HepG2 (cell line): ENCODE measurements around the gene ZDHHC7. TPM values are rescaled to one million over a fixed set of nuclear protein-coding genes. Genes with fewer than 3 reads are reported as not detected.
A peak's percentile ranks its signal among the peaks of the same experiment; 100 is the strongest.

Experiments used
- ATF7 ChIP-seq, 2 experiments: fragments of 450-650 bp in 1 of 2; sonication (generic) in 1 of 2; formaldehyde crosslinking in 1 of 2; IDR thresholded peaks; 2 replicates each; pipeline versions ENCODE4 v1.4.0 to v1.6.1; 2016 to 2020; ENCODE audit warnings: antibody characterized with exemption in 1 of 2, mild to moderate bottlenecking in 1 of 2, missing genetic modification reagents in 1 of 2
- DNMT1 ChIP-seq: sonication (generic); formaldehyde crosslinking; IDR thresholded peaks from 2 replicates; pipeline ENCODE4 v1.5.1; 2020; ENCODE audit warnings: mild to moderate bottlenecking, missing genetic modification reagents
- HINFP ChIP-seq: sonication (generic); formaldehyde crosslinking; IDR thresholded peaks from 2 replicates; pipeline ENCODE4 v1.4.0; 2020; ENCODE audit warnings: low read depth, mild to moderate bottlenecking, missing genetic modification reagents
- HMG20B ChIP-seq: conservative IDR thresholded peaks from 2 replicates; pipeline ENCODE4 v1.6.1; 2016; ENCODE audit warnings: missing genetic modification reagents, missing compliant biosample characterization
- TERF1 ChIP-seq: sonication (generic); formaldehyde crosslinking; IDR thresholded peaks from 2 replicates; pipeline ENCODE4 v1.8.0; 2022; ENCODE audit warnings: mild to moderate bottlenecking, missing genetic modification reagents, moderate library complexity
- TFDP1 ChIP-seq: IDR thresholded peaks from 2 replicates; pipeline ENCODE4 v1.6.1; 2016; ENCODE audit warnings: missing compliant biosample characterization, missing genetic modification reagents, borderline replicate concordance
- U2AF2 ChIP-seq: fragments of 200-400 bp; formaldehyde crosslinking; IDR thresholded peaks from 2 replicates; pipeline ENCODE4 v1.6.1; 2017; ENCODE audit warnings: low read depth, mild to moderate bottlenecking, low read length
- ZFAT ChIP-seq: sonication (generic); formaldehyde crosslinking; conservative IDR thresholded peaks from 2 replicates; pipeline ENCODE4 v1.8.1; 2023; ENCODE audit warnings: missing genetic modification reagents, inconsistent platforms
- ZFP36 ChIP-seq: fragments of 150-350 bp; IDR thresholded peaks from 2 replicates; pipeline ENCODE4 v1.6.1; 2018; ENCODE audit warnings: borderline replicate concordance, low read length, low read depth; ENCODE audit not compliant: partially characterized antibody
- ZNF121 ChIP-seq: sonication (generic); formaldehyde crosslinking; IDR thresholded peaks from 2 replicates; pipeline ENCODE4 v1.5.0; 2020; ENCODE audit warnings: mild to moderate bottlenecking, missing genetic modification reagents
- ZNF367 ChIP-seq: sonication (generic); formaldehyde crosslinking; IDR thresholded peaks from 2 replicates; pipeline ENCODE4 v1.4.0; 2020; ENCODE audit warnings: missing genetic modification reagents, borderline replicate concordance
- ZNF510 ChIP-seq: sonication (generic); formaldehyde crosslinking; IDR thresholded peaks from 2 replicates; pipeline ENCODE4 v1.4.0; 2020; ENCODE audit warnings: low read depth, mild to moderate bottlenecking, missing genetic modification reagents
- ZNF607 ChIP-seq: sonication (generic); formaldehyde crosslinking; IDR thresholded peaks from 2 replicates; pipeline ENCODE4 v1.5.1; 2020; ENCODE audit warnings: missing genetic modification reagents, mild to moderate bottlenecking, borderline replicate concordance
- ZNF724P ChIP-seq: sonication (generic); formaldehyde crosslinking; IDR thresholded peaks from 2 replicates; pipeline ENCODE4 v1.8.0; 2022; ENCODE audit warnings: missing genetic modification reagents, borderline replicate concordance
- ZNF768 ChIP-seq: sonication (generic); formaldehyde crosslinking; IDR thresholded peaks from 2 replicates; pipeline ENCODE4 v1.4.0; 2020; ENCODE audit warnings: missing genetic modification reagents
- polyA plus RNA-seq, 8 experiments: library from polyadenylated mRNA; depleted of rRNA in 3 of 8; stranded (reverse) in 7 of 8; unstranded in 1 of 8; fragments of >200 nt; fragmentation: Illumina TruSeq in 4 of 8; extraction: Trizol in 4 of 8; gene quantifications; 2 replicates each; pipeline versions ENCODE4 v1.2.1 to v1.2.3, GENCODE V29; 2011 to 2016; ENCODE audit warnings: low read depth in 4 of 8, missing spikeins in 1 of 8, mixed read lengths in 1 of 8; ENCODE audit not compliant: insufficient read depth in 1 of 8
- total RNA-seq, 5 experiments: library from RNA; depleted of rRNA; stranded (reverse); fragments of >200 nt; fragmentation: Illumina TruSeq; extraction: Trizol; gene quantifications; 2 replicates each; pipeline ENCODE4 v1.2.3, GENCODE V29; 2016; ENCODE audit warnings: low read depth in 1 of 5
- TF ChIP-seq, protein P1 (sequence below): sonication (generic); formaldehyde crosslinking; IDR thresholded peaks from 2 replicates; pipeline ENCODE4 v1.4.0; 2020; ENCODE audit warnings: missing genetic modification reagents
- TF ChIP-seq, protein P2 (sequence below): sonication (generic); formaldehyde crosslinking; IDR thresholded peaks from 2 replicates; pipeline ENCODE4 v1.4.0; 2020; ENCODE audit warnings: missing genetic modification reagents
- TF ChIP-seq, protein P3 (sequence below): sonication (generic); formaldehyde crosslinking; IDR thresholded peaks from 2 replicates; pipeline ENCODE4 v1.5.0; 2020; ENCODE audit warnings: mild to moderate bottlenecking, missing genetic modification reagents, borderline replicate concordance
- TF ChIP-seq, protein P4 (sequence below): sonication (generic); formaldehyde crosslinking; IDR thresholded peaks from 2 replicates; pipeline ENCODE4 v1.8.0; 2023; ENCODE audit warnings: mild to moderate bottlenecking, missing genetic modification reagents

Gene ZDHHC7
- total and polyA plus RNA-seq, 2 of the 13 experiments (the other 11 are each of a cell fraction or from before 2014, with no cell fraction given): 46.8 to 67.6 TPM

DNA sequence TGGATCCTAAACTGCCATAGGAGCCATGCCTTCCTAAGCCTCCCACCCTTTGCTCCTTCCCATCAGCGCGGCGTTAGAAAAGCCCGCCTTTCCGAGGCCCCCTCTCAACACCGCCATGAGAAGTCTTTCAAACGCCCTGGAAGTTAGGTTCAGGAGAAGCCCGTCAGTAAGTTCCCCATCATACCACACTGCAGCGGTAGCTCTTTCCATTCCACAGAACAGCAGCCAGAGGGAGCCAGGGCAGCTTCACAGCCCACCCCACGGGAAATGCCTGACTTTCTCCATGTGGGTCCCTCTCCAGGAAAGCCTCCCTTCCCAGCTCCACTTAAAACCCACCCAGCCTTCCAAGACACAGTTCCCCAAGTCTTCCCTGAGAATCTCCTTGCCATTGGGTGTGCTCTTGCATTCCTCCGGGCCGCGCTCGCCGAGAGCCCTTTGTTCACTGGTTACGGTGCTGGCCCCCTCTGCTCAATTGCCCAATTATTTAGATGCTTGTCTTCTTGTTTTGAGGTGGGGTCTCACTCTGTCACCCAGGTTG lies 44.9 kb upstream of the ZDHHC7 start (continued):
- TF ChIP-seq, protein P1, sequence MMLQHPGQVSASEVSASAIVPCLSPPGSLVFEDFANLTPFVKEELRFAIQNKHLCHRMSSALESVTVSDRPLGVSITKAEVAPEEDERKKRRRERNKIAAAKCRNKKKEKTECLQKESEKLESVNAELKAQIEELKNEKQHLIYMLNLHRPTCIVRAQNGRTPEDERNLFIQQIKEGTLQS (CRISPR knock-in tag): no peak
- TF ChIP-seq ZNF724P (no peak), TFDP1 (CRISPR knock-in tag) (no peak), U2AF2 (no peak), ATF7 (IDR thresholded peaks at IDR 0.05) (no peak), ATF7 (CRISPR knock-in tag; IDR thresholded peaks at IDR 0.05) (0 out of 2 replicates have a peak, but pooled peaks have one; percentile 3), ZFAT (CRISPR knock-in tag) (no peak), ZNF367 (CRISPR knock-in tag) (no peak), DNMT1 (CRISPR knock-in tag) (no peak; the same call in 1 of the 2 replicates), HMG20B (CRISPR knock-in tag) (no peak), ZNF510 (no peak), ZNF768 (no peak), ZNF121 (CRISPR knock-in tag) (no peak; the same call in 1 of the 2 replicates), ZFP36 (no peak), TERF1 (CRISPR knock-in tag) (no peak), HINFP (CRISPR knock-in tag) (no peak), ZNF607 (CRISPR knock-in tag) (no peak; the same call in 1 of the 2 replicates)
- TF ChIP-seq, protein P2, sequence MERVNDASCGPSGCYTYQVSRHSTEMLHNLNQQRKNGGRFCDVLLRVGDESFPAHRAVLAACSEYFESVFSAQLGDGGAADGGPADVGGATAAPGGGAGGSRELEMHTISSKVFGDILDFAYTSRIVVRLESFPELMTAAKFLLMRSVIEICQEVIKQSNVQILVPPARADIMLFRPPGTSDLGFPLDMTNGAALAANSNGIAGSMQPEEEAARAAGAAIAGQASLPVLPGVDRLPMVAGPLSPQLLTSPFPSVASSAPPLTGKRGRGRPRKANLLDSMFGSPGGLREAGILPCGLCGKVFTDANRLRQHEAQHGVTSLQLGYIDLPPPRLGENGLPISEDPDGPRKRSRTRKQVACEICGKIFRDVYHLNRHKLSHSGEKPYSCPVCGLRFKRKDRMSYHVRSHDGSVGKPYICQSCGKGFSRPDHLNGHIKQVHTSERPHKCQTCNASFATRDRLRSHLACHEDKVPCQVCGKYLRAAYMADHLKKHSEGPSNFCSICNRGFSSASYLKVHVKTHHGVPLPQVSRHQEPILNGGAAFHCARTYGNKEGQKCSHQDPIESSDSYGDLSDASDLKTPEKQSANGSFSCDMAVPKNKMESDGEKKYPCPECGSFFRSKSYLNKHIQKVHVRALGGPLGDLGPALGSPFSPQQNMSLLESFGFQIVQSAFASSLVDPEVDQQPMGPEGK (CRISPR knock-in tag): no peak
- TF ChIP-seq, protein P3, sequence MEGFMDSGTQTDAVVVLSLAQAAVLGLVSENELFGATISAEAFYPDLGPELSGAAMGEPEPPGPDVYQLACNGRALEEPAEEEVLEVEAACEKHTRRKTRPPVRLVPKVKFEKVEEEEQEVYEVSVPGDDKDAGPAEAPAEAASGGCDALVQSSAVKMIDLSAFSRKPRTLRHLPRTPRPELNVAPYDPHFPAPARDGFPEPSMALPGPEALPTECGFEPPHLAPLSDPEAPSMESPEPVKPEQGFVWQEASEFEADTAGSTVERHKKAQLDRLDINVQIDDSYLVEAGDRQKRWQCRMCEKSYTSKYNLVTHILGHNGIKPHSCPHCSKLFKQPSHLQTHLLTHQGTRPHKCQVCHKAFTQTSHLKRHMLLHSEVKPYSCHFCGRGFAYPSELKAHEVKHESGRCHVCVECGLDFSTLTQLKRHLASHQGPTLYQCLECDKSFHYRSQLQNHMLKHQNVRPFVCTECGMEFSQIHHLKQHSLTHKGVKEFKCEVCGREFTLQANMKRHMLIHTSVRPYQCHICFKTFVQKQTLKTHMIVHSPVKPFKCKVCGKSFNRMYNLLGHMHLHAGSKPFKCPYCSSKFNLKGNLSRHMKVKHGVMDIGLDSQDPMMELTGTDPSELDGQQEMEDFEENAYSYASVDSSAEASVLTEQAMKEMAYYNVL (CRISPR knock-in tag): no peak
- TF ChIP-seq, protein P4, sequence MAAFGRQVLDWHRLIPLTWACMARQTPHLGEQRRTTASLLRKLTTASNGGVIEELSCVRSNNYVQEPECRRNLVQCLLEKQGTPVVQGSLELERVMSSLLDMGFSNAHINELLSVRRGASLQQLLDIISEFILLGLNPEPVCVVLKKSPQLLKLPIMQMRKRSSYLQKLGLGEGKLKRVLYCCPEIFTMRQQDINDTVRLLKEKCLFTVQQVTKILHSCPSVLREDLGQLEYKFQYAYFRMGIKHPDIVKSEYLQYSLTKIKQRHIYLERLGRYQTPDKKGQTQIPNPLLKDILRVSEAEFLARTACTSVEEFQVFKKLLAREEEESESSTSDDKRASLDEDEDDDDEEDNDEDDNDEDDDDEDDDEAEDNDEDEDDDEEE: no peak
